ELF-1 (cell line): ENCODE results near the gene TPP1.

Experiments used
- DNase-seq: peaks from one replicate; pipeline ENCODE4 v3.0.0-alpha.2; 2016; ENCODE audit warnings: low read depth, low spot score

TPP1 gene

GRCh38 chr11:6619004-6619745 lies at the start of gene TPP1:
Gene TPP1, minus strand, starts transcription at chr11:6619422. Its CDS starts 22 bp downstream, at chr11:6619400.
- peak; percentile 94 for DNase-seq

GRCh38 chr11:6667733-6668374 lies 48.6 kb upstream of the TPP1 start:
- peak; percentile 44 for DNase-seq

- DNase-seq, result no peak
Observed at GRCh38 chr11:6666302-6667183, 47.3 kb upstream of the TPP1 start.

- DNase-seq, result no peak
Observed at GRCh38 chr11:6664551-6664950, 45.3 kb upstream of the TPP1 start.

- DNase-seq, result no peak
Observed at GRCh38 chr11:6663794-6664469, 44.7 kb upstream of the TPP1 start.

GRCh38 chr11:6660712-6661111 lies 41.5 kb upstream of the TPP1 start:
- no peak for DNase-seq

GRCh38 chr11:6658647-6659046 lies 39.4 kb upstream of the TPP1 start:
- DNase-seq, result no peak

- no peak for DNase-seq
Observed at GRCh38 chr11:6657346-6657745, 38.1 kb upstream of the TPP1 start.

- DNase-seq, result no peak
Observed at GRCh38 chr11:6656936-6657335, 37.7 kb upstream of the TPP1 start.

GRCh38 chr11:6656584-6656915 lies 37.3 kb upstream of the TPP1 start:
- no peak for DNase-seq

GRCh38 chr11:6655790-6656583 lies 36.8 kb upstream of the TPP1 start, which contains the start of gene DCHS1:
Gene DCHS1, minus strand, starts transcription at chr11:6655809. Its CDS starts 14,196 bp downstream, at chr11:6641613.
- no peak for DNase-seq

GRCh38 chr11:6655020-6655789 lies 36.0 kb upstream of the TPP1 start:
- no peak for DNase-seq

GRCh38 chr11:6654281-6655019 lies 35.2 kb upstream of the TPP1 start:
- no peak for DNase-seq

- no peak for DNase-seq
Observed at GRCh38 chr11:6653656-6654055, 34.4 kb upstream of the TPP1 start.

- DNase-seq, result no peak
Observed at GRCh38 chr11:6653097-6653496, 33.9 kb upstream of the TPP1 start.

GRCh38 chr11:6652182-6652581 lies 33.0 kb upstream of the TPP1 start:
- DNase-seq, result no peak

- DNase-seq, result no peak
Observed at GRCh38 chr11:6650980-6651379, 31.8 kb upstream of the TPP1 start.

- no peak for DNase-seq
Observed at GRCh38 chr11:6650104-6650503, 30.9 kb upstream of the TPP1 start.

GRCh38 chr11:6648501-6648900 lies 29.3 kb upstream of the TPP1 start:
- no peak for DNase-seq
